ENCODE data around the gene LRP6.

Gene LRP6

DNA sequence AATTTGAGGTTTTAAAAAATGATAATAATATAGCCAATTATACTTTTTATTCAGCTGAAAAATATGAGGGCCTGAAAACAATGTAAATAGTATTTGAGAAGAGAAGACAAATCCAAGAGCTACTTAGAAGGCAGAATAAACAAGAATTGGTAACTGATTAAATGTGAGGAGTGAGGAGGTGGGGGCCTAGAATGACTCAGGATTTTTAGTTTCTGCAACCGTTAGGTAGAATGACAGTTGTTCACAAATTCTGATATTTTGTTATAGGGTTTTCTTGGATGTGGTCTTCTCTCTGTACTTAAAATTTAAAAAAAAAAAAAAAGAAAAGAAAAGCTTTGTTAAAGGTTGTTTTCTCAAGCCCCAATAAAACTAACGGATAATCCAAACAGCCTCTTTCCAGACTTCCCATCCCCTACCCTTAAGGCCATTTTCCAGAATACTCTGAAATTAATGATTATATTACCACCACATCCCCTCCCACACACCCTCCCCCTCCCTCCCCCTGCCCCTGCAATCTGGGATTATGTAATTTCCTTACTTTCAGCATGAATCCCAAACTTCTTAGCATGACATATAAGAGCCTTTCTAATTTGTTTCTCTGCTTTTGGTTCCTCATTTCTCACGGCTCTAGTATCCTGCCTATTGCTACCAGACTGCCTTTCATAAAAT, 50.4 kb downstream of the LRP6 start:
- TF ChIP-seq NFIC (IDR thresholded peaks at IDR 0.05) (no peak), FOXM1 (IDR thresholded peaks at IDR 0.05; ENCODE audit: borderline replicate concordance, low read depth) (no peak), EP300 (IDR thresholded peaks at IDR 0.05; ENCODE audit: borderline replicate concordance) (no peak), TAF1 (IDR thresholded peaks at IDR 0.05; ENCODE audit: low read depth) (no peak), YY1 (IDR thresholded peaks at IDR 0.05; ENCODE audit: low read depth) (no peak), CEBPB (IDR thresholded peaks at IDR 0.05) (no peak), CREB1 (IDR thresholded peaks at IDR 0.05; ENCODE audit: low read depth) (no peak)

GRCh38 chr12:12214635-12215131, 52.2 kb downstream of the LRP6 start:
- TF ChIP-seq, protein P1, sequence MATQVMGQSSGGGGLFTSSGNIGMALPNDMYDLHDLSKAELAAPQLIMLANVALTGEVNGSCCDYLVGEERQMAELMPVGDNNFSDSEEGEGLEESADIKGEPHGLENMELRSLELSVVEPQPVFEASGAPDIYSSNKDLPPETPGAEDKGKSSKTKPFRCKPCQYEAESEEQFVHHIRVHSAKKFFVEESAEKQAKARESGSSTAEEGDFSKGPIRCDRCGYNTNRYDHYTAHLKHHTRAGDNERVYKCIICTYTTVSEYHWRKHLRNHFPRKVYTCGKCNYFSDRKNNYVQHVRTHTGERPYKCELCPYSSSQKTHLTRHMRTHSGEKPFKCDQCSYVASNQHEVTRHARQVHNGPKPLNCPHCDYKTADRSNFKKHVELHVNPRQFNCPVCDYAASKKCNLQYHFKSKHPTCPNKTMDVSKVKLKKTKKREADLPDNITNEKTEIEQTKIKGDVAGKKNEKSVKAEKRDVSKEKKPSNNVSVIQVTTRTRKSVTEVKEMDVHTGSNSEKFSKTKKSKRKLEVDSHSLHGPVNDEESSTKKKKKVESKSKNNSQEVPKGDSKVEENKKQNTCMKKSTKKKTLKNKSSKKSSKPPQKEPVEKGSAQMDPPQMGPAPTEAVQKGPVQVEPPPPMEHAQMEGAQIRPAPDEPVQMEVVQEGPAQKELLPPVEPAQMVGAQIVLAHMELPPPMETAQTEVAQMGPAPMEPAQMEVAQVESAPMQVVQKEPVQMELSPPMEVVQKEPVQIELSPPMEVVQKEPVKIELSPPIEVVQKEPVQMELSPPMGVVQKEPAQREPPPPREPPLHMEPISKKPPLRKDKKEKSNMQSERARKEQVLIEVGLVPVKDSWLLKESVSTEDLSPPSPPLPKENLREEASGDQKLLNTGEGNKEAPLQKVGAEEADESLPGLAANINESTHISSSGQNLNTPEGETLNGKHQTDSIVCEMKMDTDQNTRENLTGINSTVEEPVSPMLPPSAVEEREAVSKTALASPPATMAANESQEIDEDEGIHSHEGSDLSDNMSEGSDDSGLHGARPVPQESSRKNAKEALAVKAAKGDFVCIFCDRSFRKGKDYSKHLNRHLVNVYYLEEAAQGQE (IDR thresholded peaks at IDR 0.05; ENCODE audit: low read depth): no peak
- TF ChIP-seq FOXM1 (IDR thresholded peaks at IDR 0.05; ENCODE audit: borderline replicate concordance, low read depth) (no peak), TAF1 (IDR thresholded peaks at IDR 0.05; ENCODE audit: low read depth) (no peak), YY1 (IDR thresholded peaks at IDR 0.05; ENCODE audit: low read depth) (no peak), RAD21 (IDR thresholded peaks at IDR 0.05; ENCODE audit: low read depth) (no peak), TCF12 (IDR thresholded peaks at IDR 0.05; ENCODE audit: low read depth) (no peak), NFIC (IDR thresholded peaks at IDR 0.05) (no peak), ZBTB7A (IDR thresholded peaks at IDR 0.05; ENCODE audit: low read depth) (no peak), TEAD4 (IDR thresholded peaks at IDR 0.05) (no peak), CREB1 (IDR thresholded peaks at IDR 0.05; ENCODE audit: low read depth) (no peak), CEBPB (IDR thresholded peaks at IDR 0.05) (no peak), EP300 (IDR thresholded peaks at IDR 0.05; ENCODE audit: borderline replicate concordance) (no peak), EGR1 (IDR thresholded peaks at IDR 0.05) (no peak), MAX (IDR thresholded peaks at IDR 0.05) (no peak), USF1 (IDR thresholded peaks at IDR 0.05) (no peak)

- TF ChIP-seq, protein P1 (IDR thresholded peaks at IDR 0.05; ENCODE audit: low read depth): no peak
Measured at GRCh38 chr12:12214201-12214600, 52.6 kb downstream of the LRP6 start.

DNA sequence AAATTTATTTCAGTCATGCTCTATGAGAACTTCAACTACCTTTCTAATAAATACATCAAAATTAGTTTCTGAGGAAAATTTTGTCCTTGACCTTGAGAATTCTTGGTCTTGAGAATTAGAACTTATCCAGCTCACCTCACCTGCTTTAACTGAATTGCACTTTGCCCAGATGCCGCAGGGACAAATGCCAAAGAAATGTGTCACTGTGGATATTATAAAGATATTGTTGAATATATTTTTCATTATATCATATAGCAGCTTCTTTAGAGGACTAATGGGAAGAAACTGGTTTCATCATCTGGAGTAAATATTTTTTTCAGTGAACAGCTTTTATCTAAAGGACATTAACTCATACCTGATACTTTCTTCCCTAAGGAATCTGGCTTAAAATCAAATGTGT, 54.1 kb downstream of the LRP6 start:
- no peak for TF ChIP-seq NFIC (IDR thresholded peaks at IDR 0.05)
- TF ChIP-seq YY1 (IDR thresholded peaks at IDR 0.05; ENCODE audit: low read depth): no peak
- TF ChIP-seq, protein P1 (IDR thresholded peaks at IDR 0.05; ENCODE audit: low read depth): no peak
- TF ChIP-seq FOXM1 (IDR thresholded peaks at IDR 0.05; ENCODE audit: borderline replicate concordance, low read depth): no peak
- no peak for TF ChIP-seq ZBTB7A (IDR thresholded peaks at IDR 0.05; ENCODE audit: low read depth)
- TF ChIP-seq EGR1 (IDR thresholded peaks at IDR 0.05): no peak
- no peak for TF ChIP-seq MAX (IDR thresholded peaks at IDR 0.05)

GRCh38 chr12:12210983-12211382, 55.9 kb downstream of the LRP6 start:
- no peak for TF ChIP-seq TEAD4 (IDR thresholded peaks at IDR 0.05)
- TF ChIP-seq CREB1 (IDR thresholded peaks at IDR 0.05; ENCODE audit: low read depth): no peak
- no peak for TF ChIP-seq USF1 (IDR thresholded peaks at IDR 0.05)
- TF ChIP-seq EGR1 (IDR thresholded peaks at IDR 0.05): no peak
- no peak for TF ChIP-seq NFIC (IDR thresholded peaks at IDR 0.05)
- no peak for TF ChIP-seq CEBPB (IDR thresholded peaks at IDR 0.05)
- no peak for TF ChIP-seq ZBTB7A (IDR thresholded peaks at IDR 0.05; ENCODE audit: low read depth)

Data from Ishikawa (cell line).